ENCODE data around the gene UNC119.

Gene UNC119

DNA sequence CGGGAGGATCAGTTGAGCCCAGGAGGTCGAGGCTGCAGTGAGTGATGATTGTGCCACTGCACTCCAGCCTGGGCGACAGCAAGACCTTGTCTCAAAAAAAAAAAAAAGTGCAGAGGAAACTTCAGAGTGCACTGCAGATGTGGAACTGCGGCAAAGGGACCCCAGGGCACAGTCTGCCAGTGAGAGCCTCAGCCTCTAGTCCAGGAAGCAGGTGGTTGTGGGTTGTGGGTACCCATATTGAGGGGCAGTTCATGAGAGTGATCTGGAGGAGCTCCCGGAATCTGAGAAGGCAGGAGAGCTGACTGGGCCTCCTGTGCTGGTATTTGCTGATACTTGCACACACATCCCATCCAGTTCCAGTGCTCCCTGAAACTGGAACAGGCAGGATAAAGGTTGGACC is 33.2 kb downstream of the UNC119 start:
- DNase-seq: no peak

DNA sequence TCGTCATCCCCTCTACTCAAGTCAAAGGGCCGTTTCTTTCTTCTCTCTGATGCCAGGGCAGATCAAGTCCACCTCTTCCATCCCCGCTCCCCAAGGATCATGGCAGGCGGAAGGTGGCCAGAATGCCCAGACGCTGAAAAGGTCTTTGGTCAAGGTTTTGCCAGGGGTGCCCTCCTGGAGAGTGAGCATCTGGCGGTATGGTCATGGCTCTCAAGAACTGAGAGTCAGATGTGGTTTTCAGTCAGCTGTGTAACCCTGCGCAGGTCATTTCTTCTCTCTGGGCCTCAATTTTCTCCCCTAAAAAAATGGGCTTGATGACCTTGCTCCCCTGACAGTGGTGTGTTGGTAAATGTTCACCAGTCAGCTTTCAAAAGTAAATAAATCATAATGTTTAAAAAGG is 33.8 kb downstream of the UNC119 start:
- DNase-seq: no peak

DNA sequence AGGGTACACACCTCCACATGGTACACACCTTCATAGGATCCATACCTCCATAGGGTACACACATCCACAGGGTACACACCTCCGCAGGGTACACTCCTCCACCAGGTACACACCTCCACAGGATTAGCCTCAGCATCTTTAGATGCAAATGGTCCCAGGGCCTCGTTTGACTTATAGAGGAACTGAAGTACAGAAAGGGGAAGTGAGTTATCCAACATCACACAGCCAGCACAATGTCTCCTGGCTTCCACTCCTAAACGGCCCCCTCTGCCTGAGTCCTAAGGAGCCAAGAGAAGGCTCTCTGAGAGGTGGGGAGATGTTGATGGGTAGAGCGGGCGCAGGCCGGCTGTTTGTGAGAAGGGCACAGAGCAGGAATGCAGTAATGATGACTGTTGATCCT is 34.3 kb downstream of the UNC119 start:
- no peak for DNase-seq

GRCh38 chr17:28515518-28515917 is 36.9 kb downstream of the UNC119 start:
- DNase-seq: no peak

DNA sequence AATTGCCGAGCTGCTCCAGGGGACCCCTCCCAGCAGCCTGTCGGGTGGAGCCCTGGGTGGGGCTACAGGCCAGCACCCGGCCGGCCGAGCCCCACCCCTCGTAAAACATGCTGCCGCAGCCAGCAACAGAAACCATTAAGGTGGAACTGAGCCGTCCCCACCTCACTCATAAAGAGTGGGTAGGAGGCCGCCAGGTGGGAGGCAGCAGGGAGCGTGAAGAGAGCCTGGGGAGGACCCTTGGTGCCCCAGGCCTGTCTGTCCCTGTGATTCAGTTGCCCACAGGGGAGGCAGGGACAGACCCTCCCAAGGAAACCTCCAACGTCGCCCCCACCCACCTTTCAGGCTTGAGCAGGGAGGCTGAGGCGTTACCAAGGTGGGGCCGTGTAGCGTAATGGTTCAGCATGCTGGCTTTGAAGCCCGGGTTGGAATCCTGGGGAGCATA is 37.8 kb downstream of the UNC119 start:
- no peak for DNase-seq

DNA sequence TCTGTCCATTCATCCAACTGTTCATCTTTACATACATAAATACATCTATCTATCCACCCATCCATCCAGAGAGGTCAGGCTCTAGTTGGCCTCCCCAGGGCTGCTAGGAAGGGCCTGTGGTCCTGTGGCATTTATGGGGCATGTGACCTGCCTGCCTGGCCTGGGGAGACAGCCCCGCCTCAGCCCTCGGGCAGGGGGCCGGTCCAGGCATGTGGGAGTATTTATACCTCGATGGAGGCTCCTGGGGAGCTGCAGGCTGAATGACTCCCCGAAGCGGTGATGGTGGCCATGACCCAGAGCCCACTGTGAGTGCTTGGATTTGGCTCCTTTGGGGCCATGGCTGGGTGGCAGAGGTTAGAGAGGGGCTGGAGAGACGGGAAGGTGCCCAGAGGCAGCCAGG is 38.9 kb downstream of the UNC119 start:
- DNase-seq: no peak

DNA sequence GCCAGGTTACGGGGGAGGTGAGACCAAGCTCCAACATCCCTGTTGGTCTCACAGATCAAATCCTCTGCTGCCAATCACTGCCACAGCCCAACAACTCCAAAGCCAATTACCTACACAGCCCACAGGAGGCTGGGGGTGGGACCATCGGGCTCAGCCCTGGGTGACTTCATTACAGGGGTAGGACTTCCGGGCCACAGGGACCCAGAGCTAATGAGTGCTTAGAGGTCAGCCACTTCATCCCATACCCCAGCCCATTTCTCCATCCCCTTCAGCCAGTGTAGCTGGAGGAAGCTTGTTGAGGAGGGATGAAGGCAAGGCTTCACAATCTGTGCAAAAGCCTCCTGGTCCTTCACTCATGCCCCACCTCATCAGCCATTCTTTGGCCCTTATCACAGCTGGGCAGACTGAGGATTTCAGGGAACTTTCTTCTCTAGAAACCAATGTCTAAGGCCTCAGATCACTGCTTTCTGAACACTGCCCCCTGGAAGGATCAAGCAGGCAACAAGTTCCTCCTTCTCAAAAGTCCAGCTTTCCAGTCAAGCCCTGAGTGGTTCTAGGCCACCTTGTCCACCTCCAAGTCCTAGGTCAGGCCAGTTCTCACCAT is 40.5 kb downstream of the UNC119 start:
- no peak for DNase-seq

- DNase-seq: no peak
These were observed 42.6 kb downstream of the UNC119 start for GRCh38 chr17:28509789-28510188.

DNA sequence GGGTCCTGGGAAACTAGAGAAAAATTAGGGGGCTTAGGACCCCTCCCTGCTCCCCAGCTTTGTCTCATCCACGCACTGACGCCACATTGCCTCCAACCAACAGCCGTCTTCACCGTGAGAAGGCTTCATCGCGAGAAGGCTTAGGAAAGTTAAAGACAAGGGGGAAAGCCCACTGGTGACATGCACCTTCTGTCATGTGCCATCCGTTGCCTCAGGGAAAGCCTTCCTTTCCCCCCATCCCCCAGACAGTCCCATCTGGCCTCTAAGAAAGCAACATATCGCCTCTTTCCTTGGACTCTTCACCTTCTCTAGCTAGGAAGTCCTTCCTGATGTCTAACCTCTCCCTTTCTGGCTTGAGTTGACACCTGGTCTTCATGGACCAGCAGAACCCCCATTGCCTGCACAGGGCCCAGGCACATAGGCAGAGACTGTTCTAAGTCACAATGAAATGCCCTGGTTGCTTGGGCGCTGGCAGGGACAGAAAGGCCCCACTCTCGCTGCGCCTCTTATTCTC is 44.2 kb downstream of the UNC119 start:
- no peak for DNase-seq

DNA sequence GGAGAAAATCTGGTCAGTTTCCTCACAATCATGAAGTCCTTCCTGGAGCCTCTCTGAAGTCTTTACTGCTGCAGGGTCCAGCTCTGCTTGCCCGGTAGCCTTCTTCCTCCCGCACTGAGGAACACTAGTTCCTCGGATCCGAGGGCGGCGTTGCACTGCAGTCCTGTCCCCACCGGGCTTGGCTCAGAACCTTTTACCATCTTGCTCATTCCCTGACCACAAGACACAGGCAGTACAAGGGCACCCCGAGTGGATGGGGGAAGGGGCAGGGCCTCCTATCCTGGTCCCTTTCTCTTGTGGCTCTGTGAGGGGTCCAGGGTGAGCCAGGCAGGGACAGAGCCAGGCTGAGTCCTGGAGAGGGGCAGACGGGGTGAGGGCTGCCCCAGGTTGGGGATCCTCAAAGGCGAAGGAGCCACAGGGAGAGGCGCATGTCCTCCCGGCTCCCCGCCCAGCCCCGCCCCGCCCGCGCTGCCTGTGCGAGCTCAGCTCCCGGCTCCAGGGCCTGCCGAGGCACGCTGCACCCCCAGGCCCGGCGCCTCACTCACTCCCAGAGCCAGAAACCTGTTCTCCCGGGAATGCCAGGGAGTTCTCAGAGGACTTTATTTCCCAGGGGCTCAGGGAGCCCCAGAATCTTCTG is 44.7 kb downstream of the UNC119 start:
- no peak for DNase-seq

GRCh38 chr17:28506763-28507487 is 45.5 kb downstream of the UNC119 start:
- DNase-seq: no peak

DNA sequence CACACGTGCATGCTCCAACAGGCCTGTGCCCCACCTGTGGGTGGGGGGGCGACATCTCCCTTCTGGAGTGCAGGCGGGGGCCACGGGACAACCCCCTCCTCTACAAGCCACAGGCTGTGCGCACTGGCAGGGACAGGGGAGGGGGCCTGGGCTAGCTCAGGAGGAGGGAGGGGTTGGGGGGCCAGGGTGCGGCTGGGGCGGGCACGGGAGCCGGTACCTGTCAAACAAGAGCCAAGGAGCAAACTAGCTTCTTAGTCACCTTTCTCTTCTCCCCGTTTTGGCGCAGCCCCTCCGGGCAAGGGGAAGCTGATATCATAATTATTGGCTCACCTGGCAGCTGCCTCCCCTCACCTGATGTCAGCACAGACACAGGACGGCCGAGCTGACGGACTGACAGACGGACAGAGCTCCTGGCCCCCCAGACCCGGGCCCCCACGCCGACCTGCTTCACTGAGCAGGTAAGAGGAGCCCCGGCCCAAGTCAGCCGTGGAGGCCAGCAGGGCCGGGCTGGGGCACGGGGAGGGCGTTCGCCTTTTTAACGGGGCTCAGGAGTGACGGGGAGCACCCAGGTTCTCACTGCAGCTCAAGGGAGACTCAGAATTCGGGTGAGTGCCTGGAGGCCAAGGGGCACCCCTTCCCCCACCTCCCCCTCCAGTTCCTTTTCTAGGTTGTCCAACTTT is 46.3 kb downstream of the UNC119 start, which contains the start of gene FOXN1:
FOXN1 (plus strand) TSS at position 363 of the 680 bp plus-strand sequence. CDS start 17,622 bp downstream, outside the sequence.
- DNase-seq: no peak

- DNase-seq: no peak
These were observed 49.0 kb downstream of the UNC119 start for GRCh38 chr17:28503420-28503819.

GRCh38 chr17:28501421-28502284 is 50.8 kb downstream of the UNC119 start:
- DNase-seq: no peak

DNA sequence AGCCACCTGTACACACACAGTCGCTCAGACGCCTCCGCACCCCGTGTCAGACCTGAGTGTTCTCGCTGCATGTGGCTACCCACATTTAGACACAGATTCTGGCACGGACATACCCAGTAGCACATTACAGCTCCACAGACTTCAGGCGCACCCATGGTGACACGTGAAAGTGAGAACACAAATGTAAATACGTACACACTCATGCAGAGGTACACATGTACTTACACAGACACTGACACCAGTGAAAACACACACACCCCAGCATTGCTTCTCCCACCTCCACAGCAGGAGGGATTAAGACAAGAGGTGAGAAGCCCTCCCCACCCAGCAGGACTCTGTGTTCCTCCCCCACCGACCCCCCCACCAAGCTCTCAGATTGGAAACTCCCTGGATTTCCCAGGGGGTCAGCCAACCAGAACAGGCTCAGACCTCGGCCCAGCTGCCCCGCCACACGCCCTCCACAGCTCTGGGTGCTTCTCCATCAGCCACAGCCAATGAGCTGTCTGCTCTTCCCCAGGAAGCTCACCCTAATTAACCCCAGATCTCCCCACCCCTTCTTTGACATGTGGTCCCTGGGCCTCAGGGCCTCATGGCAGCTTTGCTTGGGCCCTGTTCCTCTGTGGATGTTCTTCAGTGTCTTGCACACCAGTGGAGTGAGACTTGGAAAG is 51.6 kb downstream of the UNC119 start:
- DNase-seq: no peak

- DNase-seq: no peak
These were observed 52.6 kb downstream of the UNC119 start for GRCh38 chr17:28499684-28500357.

GRCh38 chr17:28499364-28499664 is 53.1 kb downstream of the UNC119 start:
- DNase-seq: no peak

GRCh38 chr17:28498652-28499363 is 53.6 kb downstream of the UNC119 start:
- DNase-seq: no peak

DNA sequence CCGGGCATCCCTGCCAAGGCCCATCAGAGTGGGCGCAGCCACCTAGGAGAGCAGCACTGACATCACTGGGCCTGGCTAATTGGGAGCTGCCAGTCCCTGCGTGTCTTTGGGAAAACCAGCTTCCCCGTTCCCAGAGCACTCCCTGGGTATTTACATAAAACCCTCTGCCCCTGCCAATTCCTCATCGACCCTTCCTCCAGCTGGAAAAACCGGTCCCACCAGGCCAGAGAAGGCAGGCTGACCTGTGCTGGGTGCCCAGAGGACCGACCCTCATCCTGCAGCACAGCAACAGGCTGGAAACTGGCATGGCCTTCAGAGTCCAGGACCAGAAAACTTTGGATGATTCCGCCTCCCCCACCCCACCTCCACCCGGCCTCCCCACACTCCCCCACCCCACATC is 54.5 kb downstream of the UNC119 start:
- DNase-seq: no peak
